HG03558 (cell line): ENCODE results near the gene MAP3K20.
"Not testable (repeated sequence)": the region's sequence is repeated elsewhere in the genome, so short reads cannot be mapped to it uniquely, and the experiment has no call there.

ENCODE experiments used
- ATAC-seq: cut with Tn5 transposase; IDR thresholded peaks from one replicate; pipeline ENCODE4 v1.9.1; 2021; ENCODE audit warnings: moderate number of reproducible peaks; ENCODE audit not compliant: unreplicated experiment; ENCODE audit errors: extremely low read depth

The MAP3K20 gene

DNA sequence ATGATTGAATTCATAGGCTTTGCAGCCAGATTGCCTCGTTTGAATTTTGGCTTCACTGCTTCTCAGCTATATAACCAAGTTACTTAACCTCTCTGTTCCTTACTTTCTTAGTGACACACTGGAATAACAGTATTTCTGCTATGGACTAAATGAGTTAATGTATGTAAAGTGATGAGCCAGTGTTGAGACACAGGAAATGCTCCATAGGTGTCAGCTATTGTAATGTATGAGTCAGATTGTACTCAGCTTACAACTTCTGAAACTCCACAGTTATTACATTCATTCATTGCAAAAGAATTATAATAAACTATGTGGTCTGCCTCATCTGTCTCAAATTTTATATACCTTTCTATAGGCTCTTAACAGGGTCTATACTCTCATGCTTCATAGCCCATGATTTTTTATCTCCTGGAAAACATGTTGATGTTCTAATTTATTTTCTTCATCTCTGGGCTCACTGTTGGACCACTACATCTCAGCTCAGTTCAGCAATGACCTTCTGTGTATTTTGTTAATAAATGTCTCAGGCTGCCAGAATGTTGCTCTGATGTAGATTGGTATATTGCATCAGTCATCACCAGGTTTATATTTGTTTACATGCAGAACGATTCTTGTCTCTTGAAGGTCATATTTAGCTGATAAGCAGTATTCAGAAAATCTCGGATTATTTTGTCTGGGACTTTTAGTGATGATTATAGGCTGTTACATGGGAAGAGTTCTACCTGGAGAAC, 76.2 kb downstream of the MAP3K20 start:
- ATAC-seq = peak; percentile 54

DNA sequence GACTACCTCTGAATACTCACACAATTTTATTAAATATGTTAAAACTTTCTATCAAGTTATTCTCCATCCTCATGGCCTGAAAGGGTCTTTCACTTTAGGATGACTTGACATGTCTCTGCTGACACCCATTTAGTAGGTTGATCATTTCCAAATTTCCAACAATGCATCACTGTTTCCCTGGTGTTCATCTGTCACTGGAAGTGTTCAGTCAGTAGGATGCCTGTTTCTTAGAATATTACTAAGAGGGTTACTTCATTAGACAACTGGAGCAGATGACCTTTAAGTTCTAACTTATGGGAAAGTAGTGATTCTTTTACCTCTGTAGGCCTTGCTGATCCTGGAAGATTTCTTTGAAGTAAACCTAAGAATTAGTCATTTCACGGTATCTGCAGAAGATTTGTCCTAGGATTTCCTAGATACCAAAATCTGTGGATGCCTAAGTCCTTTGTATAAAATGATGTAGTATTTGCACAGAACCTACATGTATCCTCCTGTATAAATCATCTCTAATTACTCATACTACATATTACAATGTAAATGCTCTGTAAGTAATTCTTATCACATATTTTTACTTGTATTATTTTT, 77.7 kb downstream of the MAP3K20 start:
- ATAC-seq = no peak

DNA sequence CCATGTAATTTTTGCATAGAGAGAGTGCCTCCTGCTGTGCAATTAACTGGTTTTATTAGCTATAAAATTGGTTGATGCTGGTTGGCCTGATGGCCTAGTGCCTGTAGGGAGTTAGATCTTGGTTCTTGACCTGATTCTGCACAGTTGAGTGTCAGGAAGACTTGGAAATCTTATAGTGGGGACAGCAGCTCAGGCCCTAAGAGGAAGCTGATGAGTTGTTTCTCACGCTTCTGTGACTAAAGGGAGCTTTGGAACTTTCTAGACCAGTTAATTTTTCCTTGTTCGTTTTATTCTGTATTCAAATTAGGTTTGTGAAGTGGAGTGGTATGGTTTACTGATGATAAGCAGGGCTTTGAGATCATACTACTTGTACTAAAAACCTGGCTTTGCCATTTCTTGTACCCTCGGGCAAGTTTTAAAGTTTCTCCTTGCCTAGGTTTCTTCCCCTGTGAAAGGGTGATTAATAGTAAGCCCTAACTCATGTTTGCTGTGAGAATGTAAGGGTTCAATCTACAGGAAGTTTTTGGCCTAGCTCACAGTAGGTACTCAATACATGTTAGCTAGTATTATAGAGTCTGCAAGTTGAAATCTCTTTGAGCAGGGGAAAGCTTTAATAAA, 82.1 kb downstream of the MAP3K20 start:
- ATAC-seq = no peak

DNA sequence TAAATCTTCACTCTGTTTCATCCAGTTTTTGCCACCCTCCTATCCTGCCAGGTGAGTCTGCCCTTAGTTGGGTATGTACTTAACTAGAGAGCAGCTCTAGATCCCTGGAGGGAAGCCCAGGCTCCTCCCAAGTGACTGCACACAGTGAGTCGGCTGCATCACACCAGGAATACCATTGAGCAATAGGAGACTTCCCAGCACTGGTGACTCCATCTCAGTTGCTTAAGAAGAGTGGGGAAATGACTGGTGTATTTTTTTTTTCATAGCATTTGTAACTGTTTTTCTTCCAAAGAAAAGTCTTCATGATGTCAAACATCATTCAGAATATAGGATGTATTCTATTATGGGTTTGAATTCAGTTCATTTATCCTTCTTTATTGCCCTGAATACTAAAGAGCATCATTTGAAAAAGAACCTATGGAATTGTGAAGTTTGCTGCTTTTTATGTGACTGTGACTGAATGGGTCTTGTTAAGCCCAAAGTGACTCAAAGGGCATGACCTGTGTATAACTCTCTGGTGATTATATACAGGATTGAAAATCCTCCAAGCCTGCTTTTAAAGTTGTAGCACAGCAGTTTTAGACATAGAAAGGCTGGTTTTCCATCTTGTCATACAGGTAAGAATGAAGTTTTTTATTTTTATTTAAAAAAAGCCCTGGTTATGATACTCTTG, 84.3 kb downstream of the MAP3K20 start:
- ATAC-seq = no peak

DNA sequence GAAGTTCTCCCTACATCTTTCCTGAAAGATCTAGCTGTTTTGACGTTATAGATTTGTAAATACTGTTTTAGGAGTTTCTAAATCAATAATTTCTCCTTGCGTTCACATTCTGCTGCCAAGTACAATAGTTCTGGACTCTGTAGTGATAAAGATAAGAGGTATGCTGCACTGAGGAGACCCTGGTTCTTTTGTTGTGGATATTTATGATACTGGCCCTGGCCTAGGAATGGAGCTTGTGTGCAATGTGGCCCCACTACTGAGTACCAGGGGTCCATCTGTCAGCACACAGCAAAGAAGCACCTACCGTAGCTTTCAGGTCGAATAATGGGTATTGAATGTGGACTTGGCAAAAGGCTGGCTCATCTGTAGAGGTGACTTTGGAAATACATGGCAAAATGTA, 85.0 kb downstream of the MAP3K20 start:
- no peak for ATAC-seq

DNA sequence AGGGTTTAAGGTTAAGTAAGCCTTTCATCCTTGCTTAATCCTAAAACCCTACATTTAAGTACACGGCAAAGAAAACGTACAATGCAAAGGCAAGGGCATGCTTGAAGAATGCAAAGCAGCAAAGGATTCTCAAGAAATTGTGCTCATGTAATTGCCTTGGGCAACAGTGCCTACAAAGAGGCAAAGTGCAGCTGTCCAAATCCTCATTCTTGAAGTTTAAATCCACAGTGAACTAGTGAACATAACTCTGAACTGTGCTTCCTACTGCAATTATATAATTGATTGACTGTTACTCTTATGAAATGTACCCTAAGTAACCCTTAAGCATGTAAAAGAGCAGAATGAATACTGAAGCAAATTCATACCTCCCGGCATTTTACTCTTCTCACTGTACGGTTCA, 85.4 kb downstream of the MAP3K20 start:
- ATAC-seq = no peak

DNA sequence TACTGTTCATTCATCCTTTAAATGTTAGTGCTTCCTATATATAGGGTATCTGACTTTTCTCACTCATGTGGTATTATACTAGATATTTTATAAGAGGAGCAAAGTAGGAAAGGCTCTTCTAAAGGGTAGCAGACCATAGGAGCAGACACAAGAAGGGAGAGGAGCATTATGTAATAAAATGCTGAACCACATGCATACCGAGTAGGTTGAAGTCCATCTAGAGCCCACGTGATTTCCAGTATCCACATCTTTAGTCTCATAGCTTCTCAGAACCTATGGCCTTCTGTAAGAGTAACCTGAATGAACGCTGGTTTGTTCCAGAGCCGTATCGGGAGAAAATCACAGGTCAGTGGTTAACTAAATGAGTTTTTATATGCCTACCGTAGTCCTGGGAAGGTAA, 85.9 kb downstream of the MAP3K20 start:
- no peak for ATAC-seq

DNA sequence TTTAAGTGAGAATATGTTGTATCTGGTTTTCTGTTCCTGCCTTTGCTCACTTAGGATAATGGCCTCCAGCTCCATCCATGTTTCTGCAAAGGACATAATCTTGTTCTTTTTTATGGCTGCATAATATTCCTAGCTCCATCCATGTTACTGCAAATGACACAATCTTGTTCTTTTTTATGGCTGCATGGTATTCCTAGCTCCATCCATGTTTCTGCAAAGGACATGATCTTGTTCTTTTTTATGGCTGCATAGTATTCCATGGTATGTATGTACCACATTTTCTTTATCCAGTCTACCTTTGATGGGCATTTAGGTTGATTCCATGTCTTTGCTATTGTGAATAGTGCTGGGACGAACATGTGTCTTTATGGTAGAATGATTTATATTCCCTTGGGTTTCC, 87.7 kb downstream of the MAP3K20 start:
- not testable (repeated sequence) for ATAC-seq

DNA sequence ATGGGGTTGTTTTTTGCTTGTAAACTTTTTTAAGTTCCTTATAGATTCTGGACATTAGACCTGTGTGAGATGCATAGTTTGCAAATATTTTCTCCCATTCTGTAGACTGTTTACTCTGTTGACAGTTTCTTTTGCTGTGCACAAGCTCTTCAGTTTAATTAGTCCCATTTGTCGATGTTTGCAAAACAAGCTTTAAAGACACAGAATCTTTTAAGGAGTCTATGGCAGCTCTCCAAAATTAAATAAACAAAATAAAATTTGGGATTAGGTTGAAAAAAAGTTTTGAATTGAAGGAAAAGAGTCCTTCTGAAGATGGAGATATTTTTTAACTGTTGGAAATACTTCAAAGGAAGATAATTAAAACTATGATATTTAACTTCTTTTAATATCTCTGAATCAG, 88.8 kb downstream of the MAP3K20 start:
- no peak for ATAC-seq

DNA sequence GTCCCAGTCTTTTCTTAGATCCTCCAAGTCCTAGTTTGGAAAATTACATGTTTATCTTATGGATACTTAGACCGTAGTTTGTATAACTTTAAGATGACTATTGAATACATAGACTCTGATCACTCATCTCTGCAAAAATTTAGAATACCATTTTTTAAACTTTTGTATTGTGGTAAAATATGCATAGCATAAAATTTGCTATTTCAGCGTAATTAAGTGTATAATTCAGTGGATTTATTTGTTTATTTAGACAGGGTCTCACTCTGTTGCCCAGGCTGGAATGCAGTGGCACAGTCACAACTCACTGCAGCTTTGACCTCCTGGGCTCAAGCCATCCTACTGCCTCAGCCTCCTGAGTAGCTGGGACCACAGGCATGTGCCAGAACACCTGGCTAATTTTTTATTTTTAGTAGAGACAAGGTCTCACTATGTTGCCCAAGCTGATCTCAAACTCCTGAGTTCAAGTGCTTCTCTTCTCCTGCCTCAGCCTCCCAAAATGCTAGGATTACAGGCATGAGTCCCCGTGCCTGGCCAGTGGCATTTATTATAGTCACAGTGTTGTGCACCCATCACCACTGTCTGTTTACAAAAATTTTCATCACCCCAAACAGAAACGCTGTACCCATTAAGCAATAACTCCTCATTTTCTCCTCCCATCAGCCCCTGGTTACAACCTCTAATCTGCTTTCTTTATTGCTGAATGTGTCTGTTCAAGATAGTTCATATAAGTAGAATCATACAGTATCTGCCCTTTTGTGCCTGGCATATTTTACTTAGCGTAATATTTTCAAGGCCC, 90.0 kb downstream of the MAP3K20 start:
- ATAC-seq = no peak

DNA sequence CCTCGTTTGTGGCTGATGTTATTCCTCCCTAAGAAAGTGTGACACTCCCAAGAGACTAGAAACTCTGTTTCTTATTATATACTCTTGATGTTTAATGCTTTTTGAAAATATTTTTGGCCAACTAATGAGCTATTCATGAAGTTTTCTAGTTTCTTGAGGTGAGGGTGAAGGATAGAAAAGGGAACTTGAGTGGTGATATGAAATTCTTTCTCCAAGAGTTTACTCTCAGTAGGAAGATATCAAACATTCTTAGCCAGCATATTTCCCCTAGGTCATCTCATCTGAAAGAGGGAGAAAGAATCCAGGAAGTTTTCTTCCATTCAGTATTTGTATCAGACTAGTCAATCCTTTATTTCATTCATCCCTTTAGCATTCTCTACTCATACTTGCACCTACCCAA, 95.7 kb downstream of the MAP3K20 start:
- no peak for ATAC-seq

DNA sequence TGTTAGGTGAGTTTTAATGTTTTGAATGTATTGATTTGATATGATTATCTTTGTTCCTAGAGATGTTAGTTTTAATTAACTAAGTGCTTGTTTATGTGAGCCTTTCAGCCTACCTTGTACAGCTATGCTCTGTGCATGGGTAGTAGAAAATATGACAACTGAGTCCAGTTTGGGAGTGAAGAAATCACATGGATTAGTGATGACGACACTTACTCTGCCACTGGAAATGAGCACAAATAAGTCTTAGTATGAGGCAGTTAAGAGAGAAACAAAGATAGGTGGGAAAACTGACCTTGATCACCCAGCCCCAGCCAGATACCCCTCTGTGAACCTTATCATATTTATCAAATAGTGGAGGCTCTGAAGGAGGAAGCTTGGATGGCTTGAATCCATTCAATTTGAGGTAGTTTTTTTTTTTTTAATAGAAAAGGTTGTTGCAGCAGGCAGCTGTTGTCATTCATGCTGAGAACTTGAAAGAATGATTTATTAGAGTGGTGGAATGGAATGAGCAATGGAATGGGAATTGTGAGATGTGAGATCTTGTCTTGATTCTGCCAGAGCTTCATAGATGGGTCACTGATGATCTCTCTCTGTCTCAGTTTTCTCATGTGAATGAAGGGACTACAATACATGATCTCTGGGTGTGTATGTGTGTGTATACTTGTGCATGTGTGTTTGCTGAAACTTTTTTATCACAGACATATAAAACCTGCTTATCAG, 96.4 kb downstream of the MAP3K20 start:
- ATAC-seq = no peak

DNA sequence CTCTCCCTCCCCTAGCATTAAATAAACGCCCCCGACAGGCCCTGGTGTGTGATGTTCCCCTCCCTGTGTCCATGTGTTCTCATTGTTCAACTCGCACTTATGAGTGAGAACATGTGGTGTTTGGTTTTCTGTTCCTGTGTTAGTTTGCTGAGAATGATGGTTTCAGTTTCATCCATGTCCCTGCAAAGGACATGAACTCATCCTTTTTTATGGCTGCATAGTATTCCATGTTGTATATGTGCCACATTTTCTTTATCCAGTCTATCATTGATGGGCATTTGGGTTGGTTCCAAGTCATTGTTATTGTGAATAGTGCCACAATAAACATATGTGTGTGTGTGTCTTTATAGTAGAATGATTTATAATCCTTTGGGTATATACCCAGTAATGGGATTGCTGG, 98.7 kb downstream of the MAP3K20 start:
- not testable (repeated sequence) for ATAC-seq

DNA sequence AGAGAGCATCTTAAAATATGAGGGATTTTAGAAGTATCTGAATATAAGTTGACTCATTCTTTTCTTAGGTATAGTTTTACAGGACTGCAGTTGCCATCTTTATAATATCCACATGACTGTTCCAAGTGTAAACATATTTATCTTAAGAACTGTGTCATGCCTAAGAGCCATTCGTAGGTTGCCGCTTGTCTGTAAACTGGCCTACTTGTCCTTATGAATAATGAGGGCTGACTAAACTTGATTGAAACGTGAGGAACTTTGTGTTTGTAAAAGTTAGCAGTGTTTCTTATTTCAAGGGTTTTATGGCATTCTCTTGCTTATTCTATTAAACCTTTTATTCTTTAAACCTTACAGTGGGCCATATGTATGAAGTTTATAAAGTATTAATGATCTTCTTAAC, 99.6 kb downstream of the MAP3K20 start:
- ATAC-seq = no peak

DNA sequence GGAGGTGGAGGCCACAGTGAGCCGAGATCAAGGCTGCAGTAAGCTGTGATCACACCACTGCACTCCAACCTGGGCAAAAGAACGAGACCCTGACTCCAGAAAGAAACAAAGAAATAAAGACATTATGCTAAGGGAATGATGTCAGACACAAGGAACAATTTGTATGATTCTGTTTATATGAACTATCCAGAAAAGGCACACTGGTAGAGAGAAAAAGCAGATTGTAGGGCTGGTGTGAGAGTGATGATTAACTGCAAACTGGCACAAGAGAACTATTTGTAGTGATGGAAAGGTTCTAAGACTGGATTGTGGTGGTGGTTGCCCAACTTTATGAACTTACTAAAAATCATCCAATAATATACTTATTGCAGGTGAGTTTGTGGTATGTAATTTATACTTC, 106.3 kb downstream of the MAP3K20 start:
- no peak for ATAC-seq

DNA sequence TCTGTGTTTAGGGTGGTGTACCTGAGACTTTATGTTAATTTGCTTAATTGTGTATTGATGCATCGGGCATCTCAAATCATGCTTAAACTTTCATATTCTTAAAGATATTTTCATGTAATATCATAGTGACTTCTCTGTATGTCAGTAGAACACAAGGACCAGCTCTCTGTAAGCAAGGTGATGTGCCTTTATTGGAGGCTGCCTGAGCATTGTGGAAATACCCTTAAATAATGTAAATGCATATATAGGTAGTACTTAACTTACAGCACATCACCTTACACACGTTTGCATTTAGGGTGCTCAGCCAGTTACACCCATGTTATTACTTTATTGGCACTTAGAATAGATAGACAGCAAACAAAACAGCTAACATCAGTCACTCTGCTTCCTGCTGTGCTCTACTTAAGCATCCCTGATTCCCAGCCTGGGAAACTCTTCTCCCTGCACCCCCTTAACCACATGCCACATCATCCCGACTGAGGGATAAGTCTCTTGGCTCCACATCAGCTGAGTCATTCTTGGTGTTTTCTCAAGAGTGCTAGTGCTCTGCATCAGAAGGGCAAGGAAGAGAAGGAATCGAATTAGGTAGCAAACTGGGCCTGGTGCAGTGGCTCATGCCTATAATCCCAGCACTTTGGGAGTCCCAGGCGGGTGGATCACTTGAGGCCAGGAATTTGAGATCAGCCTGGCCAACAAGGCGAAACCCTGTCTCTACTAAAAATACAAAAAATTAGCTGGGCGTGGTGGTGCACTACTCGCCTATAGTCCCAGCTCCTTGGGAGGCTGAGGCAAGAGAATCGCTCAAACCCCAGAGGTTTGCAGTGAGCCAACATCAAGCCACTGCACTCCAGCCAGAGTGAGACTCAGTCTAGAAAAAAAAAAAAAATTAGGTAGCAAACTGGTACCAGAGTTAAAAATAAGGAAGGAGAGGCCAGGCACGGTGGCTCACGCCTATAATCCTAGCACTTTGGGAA, 108.7 kb downstream of the MAP3K20 start:
- ATAC-seq = no peak

DNA sequence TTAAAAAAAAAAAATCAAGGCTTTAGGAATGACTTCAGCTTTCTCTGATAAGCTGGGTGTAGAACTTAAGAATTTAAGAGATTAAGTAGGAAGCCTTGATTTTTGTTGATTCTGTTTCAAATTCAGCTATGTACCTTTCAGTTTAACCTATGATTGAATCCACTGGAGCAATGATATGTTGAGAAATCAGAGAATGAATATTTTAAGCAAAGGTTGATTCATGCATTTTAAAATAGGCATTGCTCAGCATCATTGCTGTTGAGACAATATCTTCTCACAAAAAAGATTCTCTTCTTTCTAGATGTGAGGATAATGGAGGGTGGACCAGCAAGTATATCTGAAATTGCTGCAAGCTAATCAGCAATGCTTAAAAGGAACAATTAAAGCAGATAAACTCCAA, 109.8 kb downstream of the MAP3K20 start:
- no peak for ATAC-seq

DNA sequence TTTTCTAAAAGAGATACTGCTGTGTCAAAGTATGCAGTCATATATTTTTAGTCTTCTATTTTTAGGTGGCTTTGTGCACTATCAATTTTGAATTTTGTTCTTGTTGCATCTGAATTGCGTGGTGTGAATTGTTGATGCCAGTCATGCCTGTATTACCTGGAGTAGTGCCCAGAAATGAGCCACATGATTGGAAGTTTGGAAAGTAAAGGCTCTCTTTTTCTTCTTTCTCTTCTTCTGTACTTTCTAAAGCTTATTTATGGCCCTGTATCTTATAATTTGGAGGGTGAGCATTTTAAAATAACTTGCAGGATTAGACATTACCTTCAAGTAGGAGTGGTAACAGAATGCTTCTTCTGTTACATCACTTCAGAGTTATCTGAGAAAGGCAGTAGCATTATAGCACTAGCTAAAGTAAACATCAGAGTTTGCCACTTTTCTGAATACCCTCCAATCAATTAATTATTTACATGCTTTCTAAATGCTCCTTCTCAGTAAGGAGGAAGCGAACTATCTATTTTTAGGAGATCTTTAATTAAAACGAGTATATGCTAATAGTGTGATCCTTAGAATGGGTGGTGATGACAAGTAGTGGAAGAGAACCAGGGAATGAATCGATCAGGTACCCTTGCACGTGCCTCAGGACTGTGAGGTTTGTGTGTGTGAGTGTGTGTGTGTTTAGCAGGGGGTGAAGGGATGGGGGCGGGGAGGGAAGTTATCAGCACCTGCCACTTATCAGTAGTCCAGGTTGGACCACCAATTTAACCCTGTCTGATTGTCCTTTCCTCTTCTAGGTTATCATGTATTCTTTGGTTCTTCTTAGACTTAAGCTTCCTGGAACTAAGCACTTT, 112.5 kb downstream of the MAP3K20 start:
- no peak for ATAC-seq
